ENCODE measurements around the gene RRP1. TPM values are rescaled to one million over a fixed set of nuclear protein-coding genes. Genes with fewer than 3 reads are reported as not detected.

RRP1 gene
- total and polyA plus RNA-seq, 2 of the 13 experiments (the other 11 are each of a cell fraction or from before 2014, with no cell fraction given), result 20.1 to 35.1 TPM

DNA sequence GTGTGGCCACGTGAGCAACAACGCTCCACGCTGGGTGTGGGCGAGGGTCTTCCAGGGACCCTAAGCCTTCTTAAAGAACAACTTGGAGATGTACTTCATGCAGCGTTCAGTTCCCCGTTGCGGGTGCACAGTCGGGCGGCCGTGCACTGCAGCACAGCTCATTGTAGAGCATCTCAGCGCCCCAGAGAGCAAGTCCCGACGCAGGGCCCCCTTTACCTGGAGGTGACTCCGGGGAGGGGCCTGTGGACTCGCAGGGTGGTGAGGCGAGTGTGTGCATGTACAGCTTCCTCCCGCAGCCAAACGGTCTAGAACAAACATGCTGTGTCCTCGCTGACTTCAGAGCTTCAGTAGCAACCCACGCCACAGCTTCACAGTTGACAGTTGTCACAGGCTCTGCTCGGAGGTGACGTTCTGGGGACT lies 19.5 kb downstream of the RRP1 start (continued):
- TF ChIP-seq, protein P1, sequence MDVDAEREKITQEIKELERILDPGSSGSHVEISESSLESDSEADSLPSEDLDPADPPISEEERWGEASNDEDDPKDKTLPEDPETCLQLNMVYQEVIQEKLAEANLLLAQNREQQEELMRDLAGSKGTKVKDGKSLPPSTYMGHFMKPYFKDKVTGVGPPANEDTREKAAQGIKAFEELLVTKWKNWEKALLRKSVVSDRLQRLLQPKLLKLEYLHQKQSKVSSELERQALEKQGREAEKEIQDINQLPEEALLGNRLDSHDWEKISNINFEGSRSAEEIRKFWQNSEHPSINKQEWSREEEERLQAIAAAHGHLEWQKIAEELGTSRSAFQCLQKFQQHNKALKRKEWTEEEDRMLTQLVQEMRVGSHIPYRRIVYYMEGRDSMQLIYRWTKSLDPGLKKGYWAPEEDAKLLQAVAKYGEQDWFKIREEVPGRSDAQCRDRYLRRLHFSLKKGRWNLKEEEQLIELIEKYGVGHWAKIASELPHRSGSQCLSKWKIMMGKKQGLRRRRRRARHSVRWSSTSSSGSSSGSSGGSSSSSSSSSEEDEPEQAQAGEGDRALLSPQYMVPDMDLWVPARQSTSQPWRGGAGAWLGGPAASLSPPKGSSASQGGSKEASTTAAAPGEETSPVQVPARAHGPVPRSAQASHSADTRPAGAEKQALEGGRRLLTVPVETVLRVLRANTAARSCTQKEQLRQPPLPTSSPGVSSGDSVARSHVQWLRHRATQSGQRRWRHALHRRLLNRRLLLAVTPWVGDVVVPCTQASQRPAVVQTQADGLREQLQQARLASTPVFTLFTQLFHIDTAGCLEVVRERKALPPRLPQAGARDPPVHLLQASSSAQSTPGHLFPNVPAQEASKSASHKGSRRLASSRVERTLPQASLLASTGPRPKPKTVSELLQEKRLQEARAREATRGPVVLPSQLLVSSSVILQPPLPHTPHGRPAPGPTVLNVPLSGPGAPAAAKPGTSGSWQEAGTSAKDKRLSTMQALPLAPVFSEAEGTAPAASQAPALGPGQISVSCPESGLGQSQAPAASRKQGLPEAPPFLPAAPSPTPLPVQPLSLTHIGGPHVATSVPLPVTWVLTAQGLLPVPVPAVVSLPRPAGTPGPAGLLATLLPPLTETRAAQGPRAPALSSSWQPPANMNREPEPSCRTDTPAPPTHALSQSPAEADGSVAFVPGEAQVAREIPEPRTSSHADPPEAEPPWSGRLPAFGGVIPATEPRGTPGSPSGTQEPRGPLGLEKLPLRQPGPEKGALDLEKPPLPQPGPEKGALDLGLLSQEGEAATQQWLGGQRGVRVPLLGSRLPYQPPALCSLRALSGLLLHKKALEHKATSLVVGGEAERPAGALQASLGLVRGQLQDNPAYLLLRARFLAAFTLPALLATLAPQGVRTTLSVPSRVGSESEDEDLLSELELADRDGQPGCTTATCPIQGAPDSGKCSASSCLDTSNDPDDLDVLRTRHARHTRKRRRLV (CRISPR knock-in tag; IDR thresholded peaks at IDR 0.05), result no peak
- TF ChIP-seq ZNF556 (CRISPR knock-in tag; IDR thresholded peaks at IDR 0.05; ENCODE audit: borderline replicate concordance) (no peak), ZBTB42 (CRISPR knock-in tag; IDR thresholded peaks at IDR 0.05) (no peak), ZNF543 (CRISPR knock-in tag; IDR thresholded peaks at IDR 0.05) (no peak), NR2F1 (CRISPR knock-in tag; IDR thresholded peaks at IDR 0.05) (no peak), TBL1XR1 (IDR thresholded peaks at IDR 0.05; ENCODE audit: borderline replicate concordance, low read length, partially characterized antibody) (no peak)
- TF ChIP-seq, protein P2, sequence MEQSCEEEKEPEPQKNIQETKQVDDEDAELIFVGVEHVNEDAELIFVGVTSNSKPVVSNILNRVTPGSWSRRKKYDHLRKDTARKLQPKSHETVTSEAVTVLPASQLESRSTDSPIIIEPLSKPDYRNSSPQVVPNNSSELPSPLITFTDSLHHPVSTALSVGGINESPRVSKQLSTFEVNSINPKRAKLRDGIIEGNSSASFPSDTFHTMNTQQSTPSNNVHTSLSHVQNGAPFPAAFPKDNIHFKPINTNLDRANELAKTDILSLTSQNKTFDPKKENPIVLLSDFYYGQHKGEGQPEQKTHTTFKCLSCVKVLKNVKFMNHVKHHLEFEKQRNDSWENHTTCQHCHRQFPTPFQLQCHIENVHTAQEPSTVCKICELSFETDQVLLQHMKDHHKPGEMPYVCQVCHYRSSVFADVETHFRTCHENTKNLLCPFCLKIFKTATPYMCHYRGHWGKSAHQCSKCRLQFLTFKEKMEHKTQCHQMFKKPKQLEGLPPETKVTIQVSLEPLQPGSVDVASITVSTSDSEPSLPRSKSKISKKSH (CRISPR knock-in tag; IDR thresholded peaks at IDR 0.05; ENCODE audit: borderline replicate concordance), result no peak
- TF ChIP-seq, protein P3, sequence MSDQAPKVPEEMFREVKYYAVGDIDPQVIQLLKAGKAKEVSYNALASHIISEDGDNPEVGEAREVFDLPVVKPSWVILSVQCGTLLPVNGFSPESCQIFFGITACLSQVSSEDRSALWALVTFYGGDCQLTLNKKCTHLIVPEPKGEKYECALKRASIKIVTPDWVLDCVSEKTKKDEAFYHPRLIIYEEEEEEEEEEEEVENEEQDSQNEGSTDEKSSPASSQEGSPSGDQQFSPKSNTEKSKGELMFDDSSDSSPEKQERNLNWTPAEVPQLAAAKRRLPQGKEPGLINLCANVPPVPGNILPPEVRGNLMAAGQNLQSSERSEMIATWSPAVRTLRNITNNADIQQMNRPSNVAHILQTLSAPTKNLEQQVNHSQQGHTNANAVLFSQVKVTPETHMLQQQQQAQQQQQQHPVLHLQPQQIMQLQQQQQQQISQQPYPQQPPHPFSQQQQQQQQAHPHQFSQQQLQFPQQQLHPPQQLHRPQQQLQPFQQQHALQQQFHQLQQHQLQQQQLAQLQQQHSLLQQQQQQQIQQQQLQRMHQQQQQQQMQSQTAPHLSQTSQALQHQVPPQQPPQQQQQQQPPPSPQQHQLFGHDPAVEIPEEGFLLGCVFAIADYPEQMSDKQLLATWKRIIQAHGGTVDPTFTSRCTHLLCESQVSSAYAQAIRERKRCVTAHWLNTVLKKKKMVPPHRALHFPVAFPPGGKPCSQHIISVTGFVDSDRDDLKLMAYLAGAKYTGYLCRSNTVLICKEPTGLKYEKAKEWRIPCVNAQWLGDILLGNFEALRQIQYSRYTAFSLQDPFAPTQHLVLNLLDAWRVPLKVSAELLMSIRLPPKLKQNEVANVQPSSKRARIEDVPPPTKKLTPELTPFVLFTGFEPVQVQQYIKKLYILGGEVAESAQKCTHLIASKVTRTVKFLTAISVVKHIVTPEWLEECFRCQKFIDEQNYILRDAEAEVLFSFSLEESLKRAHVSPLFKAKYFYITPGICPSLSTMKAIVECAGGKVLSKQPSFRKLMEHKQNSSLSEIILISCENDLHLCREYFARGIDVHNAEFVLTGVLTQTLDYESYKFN (CRISPR knock-in tag; conservative IDR thresholded peaks at IDR 0.05), result no peak
